Astrocyte (in vitro differentiated cells and primary cell): ENCODE measurements around the gene RSPH1. TPM values are rescaled to one million over a fixed set of nuclear protein-coding genes. Genes with fewer than 3 reads are reported as not detected.

Experiments
- DNase-seq: peaks from one replicate; pipeline ENCODE4 v3.0.0-alpha.2; 2010; ENCODE audit warnings: low read depth
- FAIRE-seq: peaks from 2 replicates; lab custom pipeline; 2011; peaks lifted over from hg19 to GRCh38; lab: Jason Lieb, UNC
- H2AFZ ChIP-seq: 2 replicates; pipeline ENCODE4 v1.6.0; 2012; ENCODE audit warnings: low read depth, low read length, inconsistent platforms
- H3K27ac ChIP-seq: 2 replicates; pipeline ENCODE4 v1.5.1; 2011; ENCODE audit warnings: low read depth, low read length, inconsistent platforms
- H3K27me3 ChIP-seq: 2 replicates; pipeline ENCODE4 v1.6.0; 2011; ENCODE audit warnings: low read length, inconsistent platforms; ENCODE audit not compliant: insufficient read depth
- H3K36me3 ChIP-seq: 2 replicates; pipeline ENCODE4 v1.5.1; 2011; ENCODE audit warnings: low read length, inconsistent platforms; ENCODE audit not compliant: insufficient read depth
- H3K4me1 ChIP-seq: 2 replicates; pipeline ENCODE4 v1.5.1; 2011; ENCODE audit warnings: low read length, inconsistent platforms; ENCODE audit not compliant: insufficient read depth
- H3K4me2 ChIP-seq: 2 replicates; pipeline ENCODE4 v1.6.0; 2012; ENCODE audit warnings: low read length, inconsistent platforms
- H3K4me3 ChIP-seq: 2 replicates; pipeline ENCODE4 v1.5.1; 2011; ENCODE audit warnings: low read depth, mild to moderate bottlenecking, low read length, inconsistent platforms; ENCODE audit not compliant: insufficient read depth
- H3K79me2 ChIP-seq: 2 replicates; pipeline ENCODE4 v1.6.0; 2012; ENCODE audit warnings: mild to moderate bottlenecking, low read length, inconsistent platforms; ENCODE audit not compliant: insufficient read depth
- H3K9ac ChIP-seq: 2 replicates; pipeline ENCODE4 v1.6.0; 2012; ENCODE audit warnings: mild to moderate bottlenecking, low read length, inconsistent platforms
- H3K9me3 ChIP-seq: 2 replicates; pipeline ENCODE4 v1.5.1; 2012; ENCODE audit warnings: low read depth, mild to moderate bottlenecking, low read length, inconsistent platforms; ENCODE audit not compliant: insufficient read depth
- H4K20me1 ChIP-seq: 2 replicates; pipeline ENCODE4 v1.6.0; 2012; ENCODE audit warnings: low read length, inconsistent platforms; ENCODE audit not compliant: insufficient read depth
- H3K27ac Mint-ChIP-seq: one replicate; pipeline ENCODE4 v1.8.0; 2021; ENCODE audit warnings: mild to moderate bottlenecking, mixed read lengths; ENCODE audit not compliant: unreplicated experiment
- H3K27me3 Mint-ChIP-seq: one replicate; pipeline ENCODE4 v1.8.0; 2021; ENCODE audit warnings: low read depth, mixed read lengths; ENCODE audit not compliant: unreplicated experiment
- H3K36me3 Mint-ChIP-seq: one replicate; pipeline ENCODE4 v1.8.0; 2021; ENCODE audit warnings: low read depth, mixed read lengths; ENCODE audit not compliant: unreplicated experiment
- H3K4me1 Mint-ChIP-seq: one replicate; pipeline ENCODE4 v1.8.0; 2021; ENCODE audit warnings: low read depth, mixed read lengths; ENCODE audit not compliant: unreplicated experiment
- H3K4me3 Mint-ChIP-seq: one replicate; pipeline ENCODE4 v1.8.0; 2021; ENCODE audit warnings: mild to moderate bottlenecking, moderate library complexity, mixed read lengths; ENCODE audit not compliant: unreplicated experiment
- H3K9me3 Mint-ChIP-seq: one replicate; pipeline ENCODE4 v1.8.0; 2021; ENCODE audit warnings: mild to moderate bottlenecking, mixed read lengths; ENCODE audit not compliant: unreplicated experiment
- CTCF ChIP-seq: IDR thresholded peaks from 2 replicates; pipeline ENCODE4 v1.5.1; 2011; ENCODE audit warnings: low read depth, mild to moderate bottlenecking, inconsistent platforms, low read length, moderate library complexity; ENCODE audit not compliant: insufficient read depth
- EZH2 ChIP-seq: IDR thresholded peaks from 2 replicates; pipeline ENCODE4 v1.6.1; 2012; ENCODE audit warnings: mild to moderate bottlenecking, low read length, inconsistent platforms; ENCODE audit not compliant: insufficient read depth
- total RNA-seq: library from RNA; stranded (reverse); gene quantifications from 2 replicates; pipeline ENCODE4 v1.2.1, GENCODE V29; 2021

Gene RSPH1
- total RNA-seq, 1 donor from 2014 or later: 0.43 TPM

- H3K27ac Mint-ChIP-seq: no peak overlapping the region
- H3K27me3 ChIP-seq: peaks cover 3% of the 10 kb centered on the region
- H4K20me1 ChIP-seq: peaks cover 4% of the 10 kb centered on the region
- no peaks in the 10 kb centered on the region for H3K79me2 ChIP-seq
- peaks cover 8% of the 10 kb centered on the region for H3K27me3 Mint-ChIP-seq
- H3K4me3 Mint-ChIP-seq: no peak overlapping the region
- H3K36me3 ChIP-seq: no peaks in the 10 kb centered on the region
- FAIRE-seq: no peak
- H3K4me1 Mint-ChIP-seq: peaks cover 30% of the 10 kb centered on the region
- peaks cover 33% of the 10 kb centered on the region for H3K4me1 ChIP-seq
- H3K9me3 ChIP-seq: no peaks in the 10 kb centered on the region
- TF ChIP-seq CTCF (no peak), EZH2 (no peak)
- no peak overlapping the region for H2AFZ ChIP-seq
- no peak overlapping the region for H3K9ac ChIP-seq
- no peak for DNase-seq
- H3K9me3 Mint-ChIP-seq: no peaks in the 10 kb centered on the region
- H3K27ac ChIP-seq: no peak overlapping the region
- H3K36me3 Mint-ChIP-seq: peaks cover 13% of the 10 kb centered on the region
- no peak overlapping the region for H3K4me2 ChIP-seq
- H3K4me3 ChIP-seq: no peak overlapping the region
Measured at GRCh38 chr21:42521805-42522204, 25.8 kb upstream of the RSPH1 start.

- no peak for DNase-seq
- TF ChIP-seq EZH2 (no peak), CTCF (no peak)
- H3K36me3 Mint-ChIP-seq: peaks cover 13% of the 10 kb centered on the region
Measured at GRCh38 chr21:42521384-42521783, 25.4 kb upstream of the RSPH1 start.

GRCh38 chr21:42520628-42521253, 24.7 kb upstream of the RSPH1 start:
- H3K9ac ChIP-seq: no peak overlapping the region
- peaks cover 4% of the 10 kb centered on the region for H4K20me1 ChIP-seq
- H3K27ac ChIP-seq: no peak overlapping the region
- Mint-ChIP-seq H3K9me3 (no peaks in the 10 kb centered on the region), H3K27ac (no peak overlapping the region), H3K4me1 (peaks cover 31% of the 10 kb centered on the region), H3K36me3 (peaks cover 13% of the 10 kb centered on the region), H3K4me3 (no peak overlapping the region), H3K27me3 (peaks cover 5% of the 10 kb centered on the region)
- no peaks in the 10 kb centered on the region for H3K79me2 ChIP-seq
- H3K4me2 ChIP-seq: no peak overlapping the region
- DNase-seq (no peak), FAIRE-seq (no peak)
- no peak overlapping the region for H3K4me3 ChIP-seq
- peaks cover 3% of the 10 kb centered on the region for H3K27me3 ChIP-seq
- no peaks in the 10 kb centered on the region for H3K9me3 ChIP-seq
- H2AFZ ChIP-seq: no peak overlapping the region
- peaks cover 43% of the 10 kb centered on the region for H3K4me1 ChIP-seq
- TF ChIP-seq EZH2 (no peak), CTCF (peak; percentile 27)
- H3K36me3 ChIP-seq: no peaks in the 10 kb centered on the region

More at GRCh38 chr21:42521384-42521783, 25.4 kb upstream of the RSPH1 start:
- H3K4me1 ChIP-seq: peaks cover 36% of the 10 kb centered on the region
- Mint-ChIP-seq H3K27ac (no peak overlapping the region), H3K4me1 (peaks cover 33% of the 10 kb centered on the region), H3K4me3 (no peak overlapping the region), H3K9me3 (no peaks in the 10 kb centered on the region), H3K27me3 (peaks cover 7% of the 10 kb centered on the region)
- H3K27ac ChIP-seq: no peak overlapping the region
- H3K4me3 ChIP-seq: no peak overlapping the region
- H3K9me3 ChIP-seq: no peaks in the 10 kb centered on the region
- no peaks in the 10 kb centered on the region for H3K79me2 ChIP-seq
- no peak for FAIRE-seq
- no peaks in the 10 kb centered on the region for H3K36me3 ChIP-seq
- H3K4me2 ChIP-seq: no peak overlapping the region
- H3K9ac ChIP-seq: no peak overlapping the region
- peaks cover 3% of the 10 kb centered on the region for H3K27me3 ChIP-seq
- H2AFZ ChIP-seq: no peak overlapping the region
- H4K20me1 ChIP-seq: peaks cover 4% of the 10 kb centered on the region
